GM23248 (cell line): ENCODE results near the gene ZDHHC3. TPM values are rescaled to one million over a fixed set of nuclear protein-coding genes. Genes with fewer than 3 reads are reported as not detected.

Experiments used
- DNase-seq: peaks from one replicate; pipeline ENCODE4 v3.0.0-alpha.2; 2015
- H2AFZ ChIP-seq: fragments of 200-600 bp; sonication (generic); 2 replicates; pipeline ENCODE4 v1.6.1; 2016; ENCODE audit warnings: antibody characterized with exemption
- H3F3A ChIP-seq: fragments of 200-600 bp; sonication (generic); 2 replicates; pipeline ENCODE4 v1.6.1; 2016; ENCODE audit warnings: mild to moderate bottlenecking, antibody characterized with exemption, mixed run types; ENCODE audit not compliant: insufficient read depth
- H3K27ac ChIP-seq: fragments of 200-600 bp; sonication (generic); 2 replicates; pipeline ENCODE4 v1.5.1; 2016; ENCODE audit warnings: mild to moderate bottlenecking
- H3K27me3 ChIP-seq: fragments of 200-600 bp; sonication (generic); replicated peaks from 2 replicates; pipeline ENCODE4 v1.6.1; 2016; ENCODE audit warnings: mild to moderate bottlenecking; ENCODE audit not compliant: insufficient read depth
- H3K36me3 ChIP-seq: fragments of 200-600 bp; sonication (generic); 2 replicates; pipeline ENCODE4 v1.6.1; 2016; ENCODE audit warnings: low read depth, mild to moderate bottlenecking
- H3K4me1 ChIP-seq: fragments of 200-600 bp; sonication (generic); 2 replicates; pipeline ENCODE4 v1.6.1; 2016; ENCODE audit warnings: mild to moderate bottlenecking; ENCODE audit not compliant: insufficient read depth
- H3K4me2 ChIP-seq: fragments of 200-600 bp; sonication (generic); one replicate; pipeline ENCODE4 v1.6.1; 2016; ENCODE audit warnings: mild to moderate bottlenecking; ENCODE audit not compliant: unreplicated experiment
- H3K4me3 ChIP-seq: fragments of 200-600 bp; sonication (generic); 2 replicates; pipeline ENCODE4 v1.5.1; 2016; ENCODE audit warnings: mild to moderate bottlenecking
- H3K79me2 ChIP-seq: fragments of 200-600 bp; sonication (generic); 2 replicates; pipeline ENCODE4 v1.6.1; 2016; ENCODE audit warnings: mild to moderate bottlenecking; ENCODE audit not compliant: insufficient read depth
- H3K9ac ChIP-seq: fragments of 200-600 bp; sonication (generic); 2 replicates; pipeline ENCODE4 v1.6.1; 2016; ENCODE audit warnings: mild to moderate bottlenecking
- H3K9me2 ChIP-seq: fragments of 200-600 bp; sonication (generic); 2 replicates; pipeline ENCODE4 v1.6.1; 2016; ENCODE audit warnings: mixed run types, mild to moderate bottlenecking, moderate library complexity; ENCODE audit not compliant: insufficient read depth
- H3K9me3 ChIP-seq: fragments of 200-600 bp; sonication (generic); one replicate; pipeline ENCODE4 v1.6.1; 2017; ENCODE audit warnings: low read depth
- H4K20me1 ChIP-seq: fragments of 200-600 bp; sonication (generic); 2 replicates; pipeline ENCODE4 v1.6.0; 2016; ENCODE audit not compliant: insufficient read depth
- EZH2 ChIP-seq: fragments of 200-600 bp; sonication (generic); IDR thresholded peaks from 2 replicates; pipeline ENCODE4 v1.6.1; 2018; ENCODE audit warnings: antibody characterized with exemption, mild to moderate bottlenecking; ENCODE audit not compliant: insufficient read depth, poor library complexity, severe bottlenecking
- EZH2phosphoT487 ChIP-seq: fragments of 200-600 bp; sonication (generic); IDR thresholded peaks from 2 replicates; pipeline ENCODE4 v1.6.1; 2018; ENCODE audit warnings: antibody characterized with exemption, moderate library complexity, mild to moderate bottlenecking, low read depth; ENCODE audit not compliant: insufficient read depth
- WGBS, 2 experiments: methylation state at CpG; one replicate each; pipeline ENCODE4 v1.1.6; 2015 to 2017; ENCODE audit warnings: low lambda C conversion rate in 2 of 2, low coverage in 1 of 2; ENCODE audit errors: missing lambda C conversion rate in 2 of 2; 5-methylcytosine and 5-hydroxymethylcytosine counted together
- in situ Hi-C: fragments of 300-500 bp; cut with MboI; formaldehyde crosslinking; loops from 2 replicates; pipeline ENCODE4 v1.15.0; 2020
- polyA plus RNA-seq: library from polyadenylated mRNA; unstranded; fragments of >200 nt; fragmentation: Nextera tagmentation; extraction: Ambion mirVana; gene quantifications from 2 replicates; pipeline ENCODE4 v1.2.1, GENCODE V29; 2016
- total RNA-seq: library from RNA; depleted of rRNA; stranded (reverse); fragments of >200 nt; shearing (Covaris generic); gene quantifications from 2 replicates; pipeline ENCODE4 v1.2.3, GENCODE V29; 2014

The ZDHHC3 gene
- total and polyA plus RNA-seq, 2 experiments from 2014 or later: 48.7 to 76.2 TPM

- no peak for TF ChIP-seq EZH2phosphoT487
- TF ChIP-seq EZH2: no peak
- Histone ChIP-seq H4K20me1 (no peaks in the 10 kb centered on the region), H3K9me3 (no peaks in the 10 kb centered on the region), H3K36me3 (peaks cover 24% of the 10 kb centered on the region), H3F3A (peaks cover 21% of the 10 kb centered on the region), H3K4me2 (no peak overlapping the region), H3K27ac (no peak overlapping the region), H3K4me3 (no peak overlapping the region), H3K9me2 (no peaks in the 10 kb centered on the region), H3K9ac (no peak overlapping the region), H2AFZ (no peak overlapping the region), H3K27me3 (no peaks in the 10 kb centered on the region), H3K4me1 (peaks cover 15% of the 10 kb centered on the region), H3K79me2 (no peaks in the 10 kb centered on the region; the same call in 1 of the 2 replicates)
- in situ Hi-C loops: no loop called here
- WGBS, 2 experiments: 48 to 55% methylated on average over 2 of the region's 2 CpGs
- DNase-seq: no peak
Observed at GRCh38 chr3:45003859-45004258, 27.9 kb upstream of the ZDHHC3 start.

DNA sequence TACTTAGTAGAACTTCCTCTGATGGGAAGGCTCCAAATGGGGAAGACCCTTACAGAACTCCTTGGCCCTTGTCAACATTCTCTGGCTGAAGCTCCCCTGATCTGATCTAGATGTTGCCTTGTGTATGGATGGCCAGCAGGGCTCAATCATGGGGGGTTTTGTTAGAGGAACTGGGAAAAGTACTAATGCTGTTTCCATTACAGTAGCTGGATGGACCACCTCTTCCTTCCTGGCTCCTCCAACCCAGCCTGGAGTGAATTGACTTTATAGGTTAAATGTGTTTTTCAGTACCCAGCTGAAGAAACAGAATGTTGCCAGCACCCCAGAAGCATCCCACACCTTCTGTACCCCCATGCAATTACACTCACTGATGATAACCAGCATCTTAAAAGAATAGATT is 27.4 kb upstream of the ZDHHC3 start:
- H3K79me2 ChIP-seq: no peaks in the 10 kb centered on the region; the same call in 1 of the 2 replicates
- H3K27me3 ChIP-seq: no peaks in the 10 kb centered on the region
- no peak for DNase-seq
- peaks cover 10% of the 10 kb centered on the region for H3K4me1 ChIP-seq
- TF ChIP-seq EZH2: no peak
- no peak for TF ChIP-seq EZH2phosphoT487
- no peak overlapping the region for H2AFZ ChIP-seq
- H3K9ac ChIP-seq: no peak overlapping the region
- in situ Hi-C loops: no loop called here
- H3K9me2 ChIP-seq: no peaks in the 10 kb centered on the region
- peaks cover 16% of the 10 kb centered on the region for H3F3A ChIP-seq
- no peaks in the 10 kb centered on the region for H4K20me1 ChIP-seq
- H3K27ac ChIP-seq: no peak overlapping the region
- H3K4me3 ChIP-seq: no peak overlapping the region
- no peaks in the 10 kb centered on the region for H3K9me3 ChIP-seq
- peaks cover 24% of the 10 kb centered on the region for H3K36me3 ChIP-seq
- no peak overlapping the region for H3K4me2 ChIP-seq

DNA sequence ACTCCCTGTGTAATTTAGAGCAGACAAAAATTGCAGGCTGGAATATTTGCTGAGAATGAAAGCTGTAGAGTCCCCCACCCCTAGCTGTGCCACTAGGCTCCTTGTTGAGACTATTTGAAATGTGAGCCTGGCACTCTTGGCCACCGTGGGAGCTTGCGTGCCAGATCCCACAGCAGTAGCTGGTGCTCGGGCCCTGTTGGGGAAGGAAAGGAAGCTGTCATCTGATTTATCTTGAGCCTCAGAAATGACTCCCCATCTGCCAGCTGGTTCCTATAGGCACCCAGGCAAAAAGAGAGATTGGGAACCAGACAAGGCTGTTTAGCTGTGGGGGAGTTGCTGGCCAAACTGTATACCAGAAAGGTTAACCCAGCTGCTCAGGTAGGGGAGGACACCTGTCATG is 26.7 kb upstream of the ZDHHC3 start:
- Histone ChIP-seq H3K4me3 (no peak overlapping the region), H3K79me2 (no peaks in the 10 kb centered on the region; the same call in 1 of the 2 replicates), H3K27me3 (no peaks in the 10 kb centered on the region), H3K36me3 (peaks cover 26% of the 10 kb centered on the region), H3F3A (peaks cover 9% of the 10 kb centered on the region), H3K27ac (no peak overlapping the region), H4K20me1 (no peaks in the 10 kb centered on the region), H3K9me3 (no peaks in the 10 kb centered on the region), H3K4me2 (no peak overlapping the region), H3K9ac (no peak overlapping the region), H3K4me1 (peaks cover 3% of the 10 kb centered on the region), H3K9me2 (no peaks in the 10 kb centered on the region), H2AFZ (no peak overlapping the region)
- 86 to 96% methylated on average over 3 of the region's 3 CpGs for WGBS, 2 experiments
- DNase-seq: no peak
- TF ChIP-seq EZH2phosphoT487 (no peak), EZH2 (no peak)
- in situ Hi-C loops: no loop called here

- Histone ChIP-seq H3K9ac (no peak overlapping the region), H3K79me2 (peaks cover 1% of the 10 kb centered on the region; the same call in 1 of the 2 replicates), H3F3A (peaks cover 4% of the 10 kb centered on the region; the same call in 1 of the 2 replicates), H3K36me3 (peaks cover 31% of the 10 kb centered on the region), H3K9me2 (no peaks in the 10 kb centered on the region), H2AFZ (no peak overlapping the region), H3K4me3 (no peak overlapping the region), H3K4me2 (no peak overlapping the region), H3K9me3 (no peaks in the 10 kb centered on the region), H4K20me1 (no peaks in the 10 kb centered on the region), H3K4me1 (no peaks in the 10 kb centered on the region), H3K27ac (no peak overlapping the region), H3K27me3 (no peaks in the 10 kb centered on the region)
- no peak for DNase-seq
- in situ Hi-C loops: no loop called here
- WGBS, 2 experiments: 57 to 67% methylated on average over 2 of the region's 2 CpGs
- no peak for TF ChIP-seq EZH2phosphoT487
- no peak for TF ChIP-seq EZH2
Observed at GRCh38 chr3:45002139-45002660, 26.2 kb upstream of the ZDHHC3 start.

- WGBS, 2 experiments: 90 to 94% methylated on average over 3 of the region's 3 CpGs
- H3K4me3 ChIP-seq: no peak overlapping the region
Observed at GRCh38 chr3:45001738-45002137, 25.8 kb upstream of the ZDHHC3 start.

More at GRCh38 chr3:45001738-45002137, 25.8 kb upstream of the ZDHHC3 start:
- no peak overlapping the region for H3K4me2 ChIP-seq
- H3K9me3 ChIP-seq: no peaks in the 10 kb centered on the region
- H3K27me3 ChIP-seq: no peaks in the 10 kb centered on the region
- no peak for DNase-seq
- H3K4me1 ChIP-seq: no peaks in the 10 kb centered on the region
- no peak overlapping the region for H2AFZ ChIP-seq
- peaks cover 6% of the 10 kb centered on the region; the same call in 1 of the 2 replicates for H3K79me2 ChIP-seq
- H3K9me2 ChIP-seq: no peaks in the 10 kb centered on the region
- in situ Hi-C loops: no loop called here
- H4K20me1 ChIP-seq: no peaks in the 10 kb centered on the region
- H3K9ac ChIP-seq: no peak overlapping the region
- peaks cover 34% of the 10 kb centered on the region for H3K36me3 ChIP-seq
- H3K27ac ChIP-seq: no peak overlapping the region
- no peaks in the 10 kb centered on the region for H3F3A ChIP-seq
- no peak for TF ChIP-seq EZH2phosphoT487
- no peak for TF ChIP-seq EZH2
